K562 (cell line): Measurements from ENCODE around the gene ZFYVE26. TPM values are rescaled to one million over a fixed set of nuclear protein-coding genes. Genes with fewer than 3 reads are reported as not detected.

Source experiments
- ARHGAP35 ChIP-seq: fragments of 450-650 bp; IDR thresholded peaks from 2 replicates; pipeline ENCODE4 v1.6.1; 2018; ENCODE audit not compliant: partially characterized antibody
- BMI1 ChIP-seq: fragments of 150-350 bp; IDR thresholded peaks from 2 replicates; pipeline ENCODE4 v1.6.1; 2014; ENCODE audit warnings: low read length
- CUX1 ChIP-seq: fragments of 200-800 bp; sonication (Bioruptor generic); IDR thresholded peaks from 2 replicates; pipeline ENCODE4 v1.6.1; 2016; ENCODE audit warnings: missing genetic modification characterization, missing compliant biosample characterization
- EP400 ChIP-seq: fragments of 450-650 bp; IDR thresholded peaks from 2 replicates; pipeline ENCODE4 v1.6.1; 2017; ENCODE audit warnings: antibody characterized with exemption, mild to moderate bottlenecking, moderate library complexity
- ETV6 ChIP-seq, 3 experiments: fragments of 150-350 bp in 1 of 3; sonication (generic) in 1 of 3; formaldehyde crosslinking in 1 of 3; IDR thresholded peaks; 2 replicates each; pipeline versions ENCODE4 v1.6.1 to v1.8.0; 2014 to 2022; ENCODE audit warnings: borderline replicate concordance in 2 of 3, low read depth in 2 of 3, antibody characterized with exemption in 1 of 3, low read length in 1 of 3, mild to moderate bottlenecking in 1 of 3, missing genetic modification reagents in 1 of 3
- GABPB1 ChIP-seq: sonication (generic); formaldehyde crosslinking; IDR thresholded peaks from 2 replicates; pipeline ENCODE4 v1.8.0; 2022; ENCODE audit warnings: mild to moderate bottlenecking, missing genetic modification reagents
- HNRNPK ChIP-seq: fragments of 200-400 bp; formaldehyde crosslinking; IDR thresholded peaks from one replicate; pipeline ENCODE4 v1.6.1; 2018; ENCODE audit warnings: mild to moderate bottlenecking, low read depth, low read length; ENCODE audit not compliant: poor library complexity, severe bottlenecking
- HOMEZ ChIP-seq: fragments of 250-450 bp; sonication (Bioruptor Pico); IDR thresholded peaks from 2 replicates; pipeline ENCODE4 v1.4.0; 2020; ENCODE audit warnings: mild to moderate bottlenecking, moderate library complexity
- MECOM ChIP-seq: fragments of 250-450 bp; sonication (Bioruptor Pico); IDR thresholded peaks from 2 replicates; pipeline ENCODE4 v1.8.0; 2022; ENCODE audit warnings: inconsistent platforms
- NR3C1 ChIP-seq: sonication (generic); formaldehyde crosslinking; IDR thresholded peaks from 2 replicates; pipeline ENCODE4 v1.8.1; 2022; ENCODE audit warnings: missing genetic modification reagents
- ZBTB11 ChIP-seq, 3 experiments: fragments of 200-800 bp in 1 of 3; fragments of 250-450 bp in 1 of 3; fragments of 450-650 bp in 1 of 3; sonication (Bioruptor Pico) in 1 of 3; sonication (Bioruptor generic) in 1 of 3; formaldehyde crosslinking in 1 of 3; IDR thresholded peaks; 2 replicates each; pipeline versions ENCODE4 v1.6.1 to v1.8.0; 2016 to 2022; ENCODE audit warnings: mild to moderate bottlenecking in 2 of 3, missing genetic modification characterization in 2 of 3, missing compliant biosample characterization in 1 of 3, moderate library complexity in 1 of 3
- ZBTB43 ChIP-seq: sonication (generic); formaldehyde crosslinking; IDR thresholded peaks from 2 replicates; pipeline ENCODE4 v1.8.0; 2023; ENCODE audit warnings: mild to moderate bottlenecking, missing genetic modification reagents
- ZEB2 ChIP-seq: fragments of 450-650 bp; IDR thresholded peaks from 2 replicates; pipeline ENCODE4 v1.6.1; 2016
- polyA plus RNA-seq, 8 experiments: library from polyadenylated mRNA; depleted of rRNA in 4 of 8; stranded (reverse) in 5 of 8; unstranded in 3 of 8; fragments of >200 nt; fragmentation: Nextera tagmentation in 2 of 8; fragmentation: Illumina TruSeq in 1 of 8; extraction: Ambion mirVana in 2 of 8; extraction: Trizol in 1 of 8; gene quantifications; 2 replicates each; pipeline versions ENCODE4 v1.2.1 to v1.2.3, GENCODE V29; 2011 to 2014; ENCODE audit warnings: inconsistent platforms in 1 of 8, missing spikeins in 1 of 8
- total RNA-seq, 7 experiments: library from RNA; depleted of rRNA in 6 of 7; stranded (reverse); fragments of >200 nt in 6 of 7; fragmentation: Illumina TruSeq in 2 of 7; extraction: Trizol in 2 of 7; gene quantifications; 2 replicates each; pipeline versions ENCODE4 v1.2.1 to v1.2.3, GENCODE V29; 2011 to 2021; ENCODE audit warnings: low replicate concordance in 1 of 7

The ZFYVE26 gene
- total and polyA plus RNA-seq, 9 of the 15 experiments (the other 6 are each of a cell fraction or from before 2014, with no cell fraction given), result 0.32 to 9.1 (median 5.9) TPM

GRCh38 chr14:67816326-67817002 is at the start of gene ZFYVE26 (continued):
- TF ChIP-seq CUX1 (no peak), MECOM (no peak), ETV6 (IDR thresholded peaks at IDR 0.05; ENCODE audit: borderline replicate concordance in 1 of 2, low read depth in 2 of 2, low read length in 1 of 2) (no peak), ETV6 (CRISPR knock-in tag; IDR thresholded peaks at IDR 0.05; ENCODE audit: borderline replicate concordance) (no peak), ZEB2 (0 out of 2 replicates have a peak, but pooled peaks have one; percentile 38), ZBTB43 (CRISPR knock-in tag) (no peak), HNRNPK (no peak), HOMEZ (CRISPR knock-in tag) (no peak), NR3C1 (CRISPR knock-in tag) (no peak), BMI1 (no peak), EP400 (peak; percentile 39; the same call in 1 of the 2 replicates), GABPB1 (CRISPR knock-in tag) (0 out of 2 replicates have a peak, but pooled peaks have one; percentile 24), ZBTB11 (CRISPR knock-in tag; IDR thresholded peaks at IDR 0.05) (no peak; a peak in 1 of 6 replicates), ARHGAP35 (no peak)
